ENCODE results near the gene IMPG2. TPM values are rescaled to one million over a fixed set of nuclear protein-coding genes. Genes with fewer than 3 reads are reported as not detected.

The IMPG2 gene
- polyA plus RNA-seq, 2 donors, result 0.02 TPM

DNA sequence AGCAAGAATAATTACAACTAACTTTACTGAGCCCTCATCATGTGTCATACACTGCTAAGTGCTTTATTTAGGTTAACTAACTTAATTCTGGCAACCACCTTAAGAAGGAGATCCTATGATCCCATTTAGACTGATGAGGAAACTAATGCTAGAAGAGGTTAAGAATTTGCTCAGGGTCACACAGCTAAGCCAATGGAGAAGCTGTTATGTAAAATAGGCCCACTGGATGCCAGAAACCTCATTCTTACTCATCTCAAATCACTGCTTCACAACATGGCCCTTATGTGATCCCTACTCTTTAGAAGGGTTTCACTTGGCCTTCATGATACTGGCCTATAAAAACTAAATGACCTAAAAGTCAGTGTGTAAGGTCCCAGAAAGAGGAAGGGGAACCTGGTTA lies 41.2 kb downstream of the IMPG2 start:
- Histone ChIP-seq H3K4me3 (ENCODE audit: low read depth in 1 of 2, low read length in 2 of 2) (no peak overlapping the region), H3K9me3 (ENCODE audit: control insufficient read depth in 2 of 2, insufficient read depth in 1 of 2, low read depth in 1 of 2, low read length in 1 of 2) (no peaks in the 10 kb centered on the region), H3K36me3 (ENCODE audit: control insufficient read depth in 2 of 2, insufficient read depth in 2 of 2, low read length in 1 of 2) (no peaks in the 10 kb centered on the region), H3K27ac (ENCODE audit: low read depth in 2 of 2, low read length in 1 of 2) (no peak overlapping the region), H3K4me1 (ENCODE audit: control insufficient read depth in 2 of 2, insufficient read depth in 2 of 2, low read length in 1 of 2) (no peaks in the 10 kb centered on the region), H3K27me3 (ENCODE audit: control insufficient read depth in 1 of 2, insufficient read depth in 2 of 2, low read length in 2 of 2) (no peaks in the 10 kb centered on the region)

DNA sequence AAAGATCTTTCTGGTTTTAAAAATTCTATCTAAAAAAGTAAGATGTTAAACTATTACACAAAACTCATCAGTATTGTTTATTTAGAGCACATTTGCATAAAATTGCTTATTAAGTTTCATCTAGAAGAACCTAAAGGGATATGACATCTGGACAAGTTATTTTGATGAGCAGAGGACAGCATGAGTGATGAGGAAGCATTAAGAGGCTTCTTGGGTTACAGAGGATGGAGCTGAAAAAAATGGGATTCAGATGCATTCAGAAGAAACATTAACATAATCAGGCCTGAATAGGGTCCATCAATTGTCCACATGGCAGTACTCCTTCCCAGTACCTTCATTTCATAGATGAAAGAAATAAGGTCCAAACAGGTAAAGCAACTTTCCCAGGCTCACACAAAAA lies 41.6 kb downstream of the IMPG2 start:
- no peak overlapping the region for H3K27ac ChIP-seq (ENCODE audit: low read depth in 2 of 2, low read length in 1 of 2)
- H3K27me3 ChIP-seq (ENCODE audit: control insufficient read depth in 1 of 2, insufficient read depth in 2 of 2, low read length in 2 of 2), result no peaks in the 10 kb centered on the region
- no peak overlapping the region for H3K4me3 ChIP-seq (ENCODE audit: low read depth in 1 of 2, low read length in 2 of 2)
- no peaks in the 10 kb centered on the region for H3K36me3 ChIP-seq (ENCODE audit: control insufficient read depth in 2 of 2, insufficient read depth in 2 of 2, low read length in 1 of 2)
- H3K4me1 ChIP-seq (ENCODE audit: control insufficient read depth in 2 of 2, insufficient read depth in 2 of 2, low read length in 1 of 2), result no peaks in the 10 kb centered on the region
- H3K9me3 ChIP-seq (ENCODE audit: control insufficient read depth in 2 of 2, insufficient read depth in 1 of 2, low read depth in 1 of 2, low read length in 1 of 2), result no peaks in the 10 kb centered on the region

DNA sequence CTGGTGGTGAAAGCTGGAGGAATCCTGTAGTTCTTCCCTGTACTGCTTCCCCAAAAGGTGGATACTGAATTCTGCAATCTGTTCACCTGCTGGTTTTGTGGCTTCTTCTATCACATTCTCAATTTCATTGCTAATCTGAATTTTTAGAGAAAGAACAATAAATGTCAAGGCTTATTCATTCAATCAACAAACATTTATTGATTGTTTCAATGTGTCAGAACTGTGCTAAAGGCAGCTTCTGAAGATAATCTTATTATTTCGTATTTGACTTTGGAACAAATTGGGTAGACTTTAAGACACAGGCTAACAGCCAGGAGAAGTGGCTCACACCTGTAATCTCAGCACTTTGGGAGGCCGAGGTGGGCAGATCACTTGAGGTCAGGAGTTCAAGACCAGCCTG lies 46.8 kb downstream of the IMPG2 start:
- WGBS, 2 donors, result 91 to 92% methylated on average over 2 of the region's 2 CpGs
- H3K27me3 ChIP-seq (ENCODE audit: control insufficient read depth in 1 of 2, insufficient read depth in 2 of 2, low read length in 2 of 2), result no peaks in the 10 kb centered on the region
- H3K4me1 ChIP-seq (ENCODE audit: control insufficient read depth in 2 of 2, insufficient read depth in 2 of 2, low read length in 1 of 2), result no peaks in the 10 kb centered on the region
- no peaks in the 10 kb centered on the region for H3K36me3 ChIP-seq (ENCODE audit: control insufficient read depth in 2 of 2, insufficient read depth in 2 of 2, low read length in 1 of 2)
- no peak overlapping the region for H3K27ac ChIP-seq (ENCODE audit: low read depth in 2 of 2, low read length in 1 of 2)
- H3K4me3 ChIP-seq (ENCODE audit: low read depth in 1 of 2, low read length in 2 of 2), result no peak overlapping the region
- no peaks in the 10 kb centered on the region for H3K9me3 ChIP-seq (ENCODE audit: control insufficient read depth in 2 of 2, insufficient read depth in 1 of 2, low read depth in 1 of 2, low read length in 1 of 2)

DNA sequence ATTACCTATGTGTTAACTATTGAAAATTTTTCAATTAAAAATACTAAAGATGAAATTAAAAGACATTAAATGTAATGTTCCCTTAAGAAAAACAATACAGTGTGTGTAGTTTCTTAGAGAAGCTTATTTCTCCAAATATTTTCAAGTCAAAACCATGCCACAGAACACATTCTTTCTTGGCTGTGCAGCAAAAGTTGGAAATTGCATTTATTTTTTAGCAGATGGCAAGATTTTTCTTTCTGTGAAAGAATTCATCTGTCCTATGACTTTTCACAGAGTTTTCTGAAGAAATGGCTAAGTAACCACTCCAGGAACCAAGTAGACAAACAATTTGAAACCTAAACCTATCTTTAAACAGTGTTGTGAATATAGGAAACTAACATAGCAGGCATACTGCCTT lies 47.2 kb downstream of the IMPG2 start:
- H3K4me3 ChIP-seq (ENCODE audit: low read depth in 1 of 2, low read length in 2 of 2), result no peak overlapping the region
- no peaks in the 10 kb centered on the region for H3K9me3 ChIP-seq (ENCODE audit: control insufficient read depth in 2 of 2, insufficient read depth in 1 of 2, low read depth in 1 of 2, low read length in 1 of 2)
- H3K27me3 ChIP-seq (ENCODE audit: control insufficient read depth in 1 of 2, insufficient read depth in 2 of 2, low read length in 2 of 2), result no peaks in the 10 kb centered on the region
- no peaks in the 10 kb centered on the region for H3K36me3 ChIP-seq (ENCODE audit: control insufficient read depth in 2 of 2, insufficient read depth in 2 of 2, low read length in 1 of 2)
- H3K4me1 ChIP-seq (ENCODE audit: control insufficient read depth in 2 of 2, insufficient read depth in 2 of 2, low read length in 1 of 2), result no peaks in the 10 kb centered on the region
- no peak overlapping the region for H3K27ac ChIP-seq (ENCODE audit: low read depth in 2 of 2, low read length in 1 of 2)

DNA sequence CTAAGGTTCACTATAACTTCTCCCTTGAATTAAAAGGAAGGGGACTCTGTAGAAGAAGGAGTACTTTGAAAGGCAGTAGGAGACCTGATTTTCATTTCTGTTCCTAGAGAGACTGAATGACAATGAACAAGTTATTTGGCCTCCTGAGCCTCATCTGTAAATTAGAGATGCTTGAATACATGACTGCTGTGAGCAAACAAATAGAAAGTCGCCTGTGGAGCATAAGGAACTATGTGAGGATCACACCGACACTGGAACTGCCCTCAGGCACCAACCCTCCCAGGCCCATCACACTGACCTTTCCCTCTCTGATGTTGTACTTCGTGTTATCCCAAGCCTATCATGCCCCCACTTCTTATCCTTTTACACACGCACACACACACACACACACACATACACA lies 48.6 kb downstream of the IMPG2 start:
- Histone ChIP-seq H3K36me3 (ENCODE audit: control insufficient read depth in 2 of 2, insufficient read depth in 2 of 2, low read length in 1 of 2) (no peaks in the 10 kb centered on the region), H3K27me3 (ENCODE audit: control insufficient read depth in 1 of 2, insufficient read depth in 2 of 2, low read length in 2 of 2) (no peaks in the 10 kb centered on the region), H3K4me3 (ENCODE audit: low read depth in 1 of 2, low read length in 2 of 2) (no peak overlapping the region), H3K9me3 (ENCODE audit: control insufficient read depth in 2 of 2, insufficient read depth in 1 of 2, low read depth in 1 of 2, low read length in 1 of 2) (no peaks in the 10 kb centered on the region), H3K27ac (ENCODE audit: low read depth in 2 of 2, low read length in 1 of 2) (no peak overlapping the region), H3K4me1 (ENCODE audit: control insufficient read depth in 2 of 2, insufficient read depth in 2 of 2, low read length in 1 of 2) (no peaks in the 10 kb centered on the region)
- 76 to 79% methylated on average over 4 of the region's 4 CpGs for WGBS, 2 donors

DNA sequence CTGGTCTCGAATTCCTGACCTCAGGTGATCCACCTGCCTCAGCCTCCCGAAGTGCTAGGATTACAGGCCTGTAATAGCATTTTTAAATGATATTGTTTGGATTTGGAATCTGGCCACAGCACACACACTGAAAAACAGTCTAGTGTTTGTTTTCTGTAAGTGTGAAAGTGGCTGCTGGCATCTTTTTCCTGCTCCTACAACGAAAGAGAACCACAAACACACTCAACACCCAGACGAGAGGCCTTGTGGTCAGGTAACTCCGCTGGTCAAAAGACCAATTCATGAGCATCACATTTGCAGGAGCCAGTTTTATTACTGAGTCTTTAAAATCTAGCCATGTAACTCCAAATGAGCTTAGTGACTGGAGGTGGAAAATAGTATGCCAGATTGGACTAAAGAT lies 50.2 kb downstream of the IMPG2 start:
- Histone ChIP-seq H3K4me1 (ENCODE audit: control insufficient read depth in 2 of 2, insufficient read depth in 2 of 2, low read length in 1 of 2) (no peaks in the 10 kb centered on the region), H3K4me3 (ENCODE audit: low read depth in 1 of 2, low read length in 2 of 2) (no peak overlapping the region), H3K36me3 (ENCODE audit: control insufficient read depth in 2 of 2, insufficient read depth in 2 of 2, low read length in 1 of 2) (no peaks in the 10 kb centered on the region), H3K27ac (ENCODE audit: low read depth in 2 of 2, low read length in 1 of 2) (no peak overlapping the region), H3K27me3 (ENCODE audit: control insufficient read depth in 1 of 2, insufficient read depth in 2 of 2, low read length in 2 of 2) (no peaks in the 10 kb centered on the region), H3K9me3 (ENCODE audit: control insufficient read depth in 2 of 2, insufficient read depth in 1 of 2, low read depth in 1 of 2, low read length in 1 of 2) (no peaks in the 10 kb centered on the region)
- 76 to 91% methylated on average over 5 of the region's 5 CpGs for WGBS, 2 donors

DNA sequence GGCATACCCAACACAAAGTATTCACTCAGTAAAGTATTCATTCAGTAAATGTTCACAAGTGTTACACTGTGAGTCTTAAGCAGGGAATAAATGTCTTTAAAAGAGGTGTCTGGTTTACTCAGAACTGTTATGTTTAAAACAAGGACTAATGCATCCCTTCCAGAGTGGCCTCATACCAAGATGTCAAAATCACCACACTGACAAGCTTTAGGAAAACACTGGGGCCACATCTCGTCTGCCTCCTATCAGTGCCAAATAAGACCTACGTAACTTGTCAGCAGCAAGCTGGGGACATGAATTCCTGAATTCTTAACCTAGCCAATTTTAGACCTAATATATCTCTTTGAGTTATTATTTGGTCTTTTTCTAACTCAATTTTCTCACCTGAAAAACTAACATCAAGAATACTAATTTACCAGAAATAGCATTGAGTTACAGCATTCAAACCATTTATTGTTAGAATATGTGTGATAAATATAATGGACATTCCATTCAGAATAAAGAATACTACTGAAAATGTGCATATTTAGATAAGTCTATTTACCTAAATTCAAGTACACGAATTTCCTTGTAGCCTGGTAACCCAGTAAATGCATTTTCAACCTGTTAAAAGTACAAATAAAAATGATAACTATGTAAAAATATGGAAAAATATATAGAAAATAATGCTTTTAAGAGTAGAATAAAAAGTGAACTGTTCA lies 51.3 kb downstream of the IMPG2 start:
- Histone ChIP-seq H3K27ac (ENCODE audit: low read depth in 2 of 2, low read length in 1 of 2) (no peak overlapping the region), H3K4me3 (ENCODE audit: low read depth in 1 of 2, low read length in 2 of 2) (no peak overlapping the region), H3K27me3 (ENCODE audit: control insufficient read depth in 1 of 2, insufficient read depth in 2 of 2, low read length in 2 of 2) (no peaks in the 10 kb centered on the region), H3K9me3 (ENCODE audit: control insufficient read depth in 2 of 2, insufficient read depth in 1 of 2, low read depth in 1 of 2, low read length in 1 of 2) (no peaks in the 10 kb centered on the region), H3K36me3 (ENCODE audit: control insufficient read depth in 2 of 2, insufficient read depth in 2 of 2, low read length in 1 of 2) (no peaks in the 10 kb centered on the region), H3K4me1 (ENCODE audit: control insufficient read depth in 2 of 2, insufficient read depth in 2 of 2, low read length in 1 of 2) (no peaks in the 10 kb centered on the region)
- WGBS, 2 donors, result 52 to 58% methylated on average over 3 of the region's 3 CpGs

DNA sequence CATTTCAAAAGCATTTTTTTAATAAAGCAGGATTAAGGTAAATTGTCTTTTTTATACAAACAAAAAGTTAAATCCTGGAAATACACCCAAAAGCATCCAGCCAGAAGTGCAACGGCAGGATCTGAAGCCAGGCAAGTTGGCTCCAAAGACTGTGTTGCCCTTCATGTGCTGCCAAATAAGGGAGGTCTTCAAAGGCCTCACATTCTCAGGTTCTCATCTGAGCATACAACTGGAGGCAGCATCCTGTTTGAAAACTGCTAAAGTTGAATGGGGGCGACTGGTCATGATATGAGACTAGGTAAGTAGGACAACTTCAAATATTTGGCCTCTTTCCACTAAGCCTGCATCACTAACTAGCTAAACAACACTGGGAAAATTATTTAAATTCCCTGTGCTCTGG lies 52.2 kb downstream of the IMPG2 start:
- H3K36me3 ChIP-seq (ENCODE audit: control insufficient read depth in 2 of 2, insufficient read depth in 2 of 2, low read length in 1 of 2), result no peaks in the 10 kb centered on the region
- WGBS, 2 donors, result 44 to 67% methylated on average over 2 of the region's 2 CpGs
- H3K4me1 ChIP-seq (ENCODE audit: control insufficient read depth in 2 of 2, insufficient read depth in 2 of 2, low read length in 1 of 2), result no peaks in the 10 kb centered on the region
- H3K27me3 ChIP-seq (ENCODE audit: control insufficient read depth in 1 of 2, insufficient read depth in 2 of 2, low read length in 2 of 2), result no peaks in the 10 kb centered on the region
- H3K27ac ChIP-seq (ENCODE audit: low read depth in 2 of 2, low read length in 1 of 2), result no peak overlapping the region
- no peak overlapping the region for H3K4me3 ChIP-seq (ENCODE audit: low read depth in 1 of 2, low read length in 2 of 2)
- H3K9me3 ChIP-seq (ENCODE audit: control insufficient read depth in 2 of 2, insufficient read depth in 1 of 2, low read depth in 1 of 2, low read length in 1 of 2), result no peaks in the 10 kb centered on the region

DNA sequence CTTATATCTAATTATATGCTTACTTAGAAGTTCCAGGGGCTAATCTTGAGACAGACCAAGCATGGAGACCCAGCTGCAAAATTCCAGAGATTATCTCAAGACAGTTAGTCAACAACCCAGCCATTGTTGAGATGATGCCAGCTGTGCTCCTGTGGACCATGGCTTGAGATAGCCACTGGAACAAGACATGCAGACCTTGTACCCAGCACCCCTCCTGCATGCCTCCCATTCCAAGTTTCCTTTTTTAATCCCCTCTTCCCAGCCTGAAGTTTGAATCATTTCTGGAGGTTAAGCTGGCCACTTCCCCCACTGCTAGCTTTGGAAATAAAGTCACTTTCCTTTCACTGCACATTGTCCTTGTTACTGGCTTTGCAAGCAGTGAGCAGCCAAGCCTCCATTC lies 53.8 kb downstream of the IMPG2 start:
- Histone ChIP-seq H3K36me3 (ENCODE audit: control insufficient read depth in 2 of 2, insufficient read depth in 2 of 2, low read length in 1 of 2) (no peaks in the 10 kb centered on the region), H3K9me3 (ENCODE audit: control insufficient read depth in 2 of 2, insufficient read depth in 1 of 2, low read depth in 1 of 2, low read length in 1 of 2) (no peaks in the 10 kb centered on the region), H3K4me3 (ENCODE audit: low read depth in 1 of 2, low read length in 2 of 2) (no peak overlapping the region), H3K27ac (ENCODE audit: low read depth in 2 of 2, low read length in 1 of 2) (no peak overlapping the region), H3K4me1 (ENCODE audit: control insufficient read depth in 2 of 2, insufficient read depth in 2 of 2, low read length in 1 of 2) (no peaks in the 10 kb centered on the region), H3K27me3 (ENCODE audit: control insufficient read depth in 1 of 2, insufficient read depth in 2 of 2, low read length in 2 of 2) (no peaks in the 10 kb centered on the region)

DNA sequence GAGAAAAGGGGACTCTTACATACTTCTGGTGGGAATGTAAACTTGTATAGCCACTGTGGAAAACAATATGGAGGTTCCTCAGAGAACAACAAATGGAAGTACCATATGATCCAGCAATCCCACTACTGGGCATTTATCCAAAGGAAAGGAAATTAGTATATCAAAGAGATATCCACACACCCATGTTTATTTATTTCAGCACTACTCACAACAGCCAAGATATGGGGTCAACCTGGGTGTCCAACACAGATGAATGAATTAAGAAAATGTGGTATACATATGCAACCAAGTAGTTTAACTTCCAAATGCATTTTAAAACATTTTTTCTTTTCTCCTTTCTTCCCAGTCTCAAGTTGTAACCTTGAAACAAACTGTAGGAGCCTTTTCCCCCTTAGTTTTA lies 54.3 kb downstream of the IMPG2 start:
- Histone ChIP-seq H3K27me3 (ENCODE audit: control insufficient read depth in 1 of 2, insufficient read depth in 2 of 2, low read length in 2 of 2) (no peaks in the 10 kb centered on the region), H3K4me1 (ENCODE audit: control insufficient read depth in 2 of 2, insufficient read depth in 2 of 2, low read length in 1 of 2) (no peaks in the 10 kb centered on the region), H3K9me3 (ENCODE audit: control insufficient read depth in 2 of 2, insufficient read depth in 1 of 2, low read depth in 1 of 2, low read length in 1 of 2) (no peaks in the 10 kb centered on the region)

More for the DNA sequence above, 54.3 kb downstream of the IMPG2 start:
- Histone ChIP-seq H3K36me3 (ENCODE audit: control insufficient read depth in 2 of 2, insufficient read depth in 2 of 2, low read length in 1 of 2) (no peaks in the 10 kb centered on the region), H3K27ac (ENCODE audit: low read depth in 2 of 2, low read length in 1 of 2) (no peak overlapping the region), H3K4me3 (ENCODE audit: low read depth in 1 of 2, low read length in 2 of 2) (no peak overlapping the region)
